ENCODE results near the gene NACAD. TPM values are rescaled to one million over a fixed set of nuclear protein-coding genes. Genes with fewer than 3 reads are reported as not detected.

NACAD gene
- total and polyA plus RNA-seq, 2 experiments from 2014 or later = 1.4 to 3.9 TPM

- DNase-seq (ENCODE audit: low spot score) = no peak
- Histone ChIP-seq H3K36me3 (replicated peaks; ENCODE audit: insufficient read depth, low read depth) (no peaks in the 10 kb centered on the region), H3K27ac (no peak overlapping the region), H3K4me3 (no peak overlapping the region), H2AFZ (no peak overlapping the region), H3K9me3 (ENCODE audit: low read depth) (no peaks in the 10 kb centered on the region), H3K9me2 (replicated peaks; ENCODE audit: insufficient read depth) (no peaks in the 10 kb centered on the region), H4K20me1 (ENCODE audit: insufficient read depth, poor library complexity, severe bottlenecking) (no peaks in the 10 kb centered on the region), H3K27me3 (no peaks in the 10 kb centered on the region), H3K4me2 (no peak overlapping the region), H3K79me2 (no peaks in the 10 kb centered on the region), H3K4me1 (ENCODE audit: insufficient read depth) (no peaks in the 10 kb centered on the region)
- no peak for TF ChIP-seq EZH2phosphoT487 (IDR thresholded peaks at IDR 0.05; ENCODE audit: low read depth, severe bottlenecking, unreplicated experiment)
- WGBS (ENCODE audit: low lambda C conversion rate, missing lambda C conversion rate) = 89% methylated on average over 13 of the region's 13 CpGs
Measured at GRCh38 chr7:45072131-45073030, 16.4 kb downstream of the NACAD start.

- TF ChIP-seq CTCF (IDR thresholded peaks at IDR 0.05; ENCODE audit: poor library complexity) (no peak), EZH2 (IDR thresholded peaks at IDR 0.05; ENCODE audit: borderline replicate concordance) (no peak), EZH2phosphoT487 (IDR thresholded peaks at IDR 0.05; ENCODE audit: low read depth, severe bottlenecking, unreplicated experiment) (no peak)
- H3K4me1 ChIP-seq (ENCODE audit: insufficient read depth) = no peaks in the 10 kb centered on the region
- WGBS (ENCODE audit: low lambda C conversion rate, missing lambda C conversion rate) = 79% methylated on average over 3 of the region's 3 CpGs
- H3K4me3 ChIP-seq = no peak overlapping the region
- no peaks in the 10 kb centered on the region for H3K36me3 ChIP-seq (replicated peaks; ENCODE audit: insufficient read depth, low read depth)
- no peaks in the 10 kb centered on the region for H3K9me3 ChIP-seq (ENCODE audit: low read depth)
- no peaks in the 10 kb centered on the region for H3K27me3 ChIP-seq
- no peaks in the 10 kb centered on the region for H3K79me2 ChIP-seq
- no peaks in the 10 kb centered on the region for H4K20me1 ChIP-seq (ENCODE audit: insufficient read depth, poor library complexity, severe bottlenecking)
- no peaks in the 10 kb centered on the region for H3K9me2 ChIP-seq (replicated peaks; ENCODE audit: insufficient read depth)
- H3K4me2 ChIP-seq = no peak overlapping the region
- no peak for DNase-seq (ENCODE audit: low spot score)
- no peak overlapping the region for H3K27ac ChIP-seq
- no peak overlapping the region for H2AFZ ChIP-seq
Measured at GRCh38 chr7:45071528-45071927, 17.2 kb downstream of the NACAD start.

- Histone ChIP-seq H3K4me1 (ENCODE audit: insufficient read depth) (no peaks in the 10 kb centered on the region), H3K9me3 (ENCODE audit: low read depth) (no peaks in the 10 kb centered on the region), H2AFZ (no peak overlapping the region), H3K4me2 (no peak overlapping the region), H3K27me3 (no peaks in the 10 kb centered on the region), H4K20me1 (ENCODE audit: insufficient read depth, poor library complexity, severe bottlenecking) (no peaks in the 10 kb centered on the region), H3K27ac (no peak overlapping the region), H3K79me2 (no peaks in the 10 kb centered on the region), H3K36me3 (replicated peaks; ENCODE audit: insufficient read depth, low read depth) (no peaks in the 10 kb centered on the region), H3K9me2 (replicated peaks; ENCODE audit: insufficient read depth) (no peaks in the 10 kb centered on the region), H3K4me3 (no peak overlapping the region)
- no peak for TF ChIP-seq EZH2 (IDR thresholded peaks at IDR 0.05; ENCODE audit: borderline replicate concordance)
- no peak for TF ChIP-seq CTCF (IDR thresholded peaks at IDR 0.05; ENCODE audit: poor library complexity)
- no peak for TF ChIP-seq EZH2phosphoT487 (IDR thresholded peaks at IDR 0.05; ENCODE audit: low read depth, severe bottlenecking, unreplicated experiment)
- 100% methylated on average over 1 of the region's 1 CpG for WGBS (ENCODE audit: low lambda C conversion rate, missing lambda C conversion rate)
- DNase-seq (ENCODE audit: low spot score) = no peak
Measured at GRCh38 chr7:45070254-45070642, 18.5 kb downstream of the NACAD start.

GRCh38 chr7:45069444-45070253 lies 19.1 kb downstream of the NACAD start:
- H3K4me1 ChIP-seq (ENCODE audit: insufficient read depth) = no peaks in the 10 kb centered on the region
- 93% methylated on average over 15 of the region's 15 CpGs for WGBS (ENCODE audit: low lambda C conversion rate, missing lambda C conversion rate)
- H3K27me3 ChIP-seq = no peaks in the 10 kb centered on the region
- H3K9me3 ChIP-seq (ENCODE audit: low read depth) = no peaks in the 10 kb centered on the region
- no peak overlapping the region for H3K4me2 ChIP-seq
- no peak for TF ChIP-seq EZH2 (IDR thresholded peaks at IDR 0.05; ENCODE audit: borderline replicate concordance)
- TF ChIP-seq EZH2phosphoT487 (IDR thresholded peaks at IDR 0.05; ENCODE audit: low read depth, severe bottlenecking, unreplicated experiment) = no peak
- no peak for TF ChIP-seq CTCF (IDR thresholded peaks at IDR 0.05; ENCODE audit: poor library complexity)
- H3K4me3 ChIP-seq = no peak overlapping the region
- H3K36me3 ChIP-seq (replicated peaks; ENCODE audit: insufficient read depth, low read depth) = no peaks in the 10 kb centered on the region
- no peaks in the 10 kb centered on the region for H4K20me1 ChIP-seq (ENCODE audit: insufficient read depth, poor library complexity, severe bottlenecking)
- no peaks in the 10 kb centered on the region for H3K9me2 ChIP-seq (replicated peaks; ENCODE audit: insufficient read depth)
- no peak for DNase-seq (ENCODE audit: low spot score)
- no peak overlapping the region for H2AFZ ChIP-seq
- H3K79me2 ChIP-seq = no peaks in the 10 kb centered on the region
- no peak overlapping the region for H3K27ac ChIP-seq
